IMR-90 (cell line): ENCODE results near the gene PLB1. TPM values are rescaled to one million over a fixed set of nuclear protein-coding genes. Genes with fewer than 3 reads are reported as not detected.

ENCODE experiments used
- ATAC-seq: fragments of 200-7000 bp; cut with Tn5 transposase; 2 replicates; pipeline ENCODE4 v1.9.1; 2020; ENCODE audit warnings: low read depth, mild to moderate bottlenecking, moderate library complexity
- BruUV-seq: library from RNA; stranded (reverse); fragments of 400-500 nt; replicated peaks from 2 replicates; lab custom pipeline; 2021; lab: Mats Ljungman, UMichigan
- CTCF ChIA-PET: fragments of 300-600 bp; formaldehyde crosslinking; extraction: SDS; loops from one replicate; lab custom pipeline; 2021; ENCODE audit warnings: antibody characterized with exemption; lab: Yijun Ruan, JAX
- POLR2A ChIA-PET: fragments of 300-600 bp; sonication (Branson Sonifier 250); formaldehyde crosslinking; loops from one replicate; lab custom pipeline; 2022; ENCODE audit warnings: antibody characterized with exemption; ENCODE audit not compliant: unreplicated experiment; lab: Charles Lee
- DNase-seq: peaks from one replicate; pipeline ENCODE4 v3.0.0; 2013
- H2AFZ ChIP-seq: replicated peaks from 2 replicates; pipeline ENCODE3; 2013; ENCODE audit warnings: low read length, mild to moderate bottlenecking; ENCODE audit not compliant: poor library complexity
- H2AK5ac ChIP-seq: 2 replicates; pipeline ENCODE4 v1.6.1; 2013; ENCODE audit warnings: low read depth, low read length, inconsistent platforms
- H2AK9ac ChIP-seq: replicated peaks from 2 replicates; pipeline ENCODE3; 2013; ENCODE audit warnings: mild to moderate bottlenecking, low read depth, low read length, moderate library complexity; ENCODE audit not compliant: poor library complexity
- H2BK120ac ChIP-seq: 2 replicates; pipeline ENCODE4 v1.6.1; 2013; ENCODE audit warnings: low read depth, low read length, inconsistent platforms
- H2BK15ac ChIP-seq: 3 replicates; pipeline ENCODE4 v1.6.1; 2013; ENCODE audit warnings: low read depth, low read length, inconsistent platforms
- H2BK20ac ChIP-seq: 2 replicates; pipeline ENCODE4 v1.6.1; 2013; ENCODE audit warnings: low read depth, mild to moderate bottlenecking, inconsistent platforms, low read length, moderate library complexity
- H2BK5ac ChIP-seq: 2 replicates; pipeline ENCODE4 v1.6.1; 2013; ENCODE audit warnings: mild to moderate bottlenecking, low read depth, low read length, inconsistent platforms; ENCODE audit not compliant: poor library complexity, severe bottlenecking
- H3K14ac ChIP-seq: replicated peaks from 2 replicates; pipeline ENCODE4 v1.6.1; 2013; ENCODE audit warnings: low read depth, low read length, inconsistent platforms
- H3K18ac ChIP-seq: 2 replicates; pipeline ENCODE4 v1.6.1; 2013; ENCODE audit warnings: low read depth, low read length, control low read depth
- H3K23ac ChIP-seq: 2 replicates; pipeline ENCODE4 v1.6.1; 2013; ENCODE audit warnings: low read depth, low read length, inconsistent platforms
- H3K27ac ChIP-seq: 2 replicates; pipeline ENCODE4 v1.5.1; 2013; ENCODE audit warnings: mild to moderate bottlenecking, control low read depth, low read length; ENCODE audit not compliant: insufficient read depth
- H3K27me3 ChIP-seq: 2 replicates; pipeline ENCODE4 v1.6.1; 2013; ENCODE audit warnings: low read length; ENCODE audit not compliant: control insufficient read depth, insufficient read depth
- H3K36me3 ChIP-seq: 2 replicates; pipeline ENCODE4 v1.6.1; 2013; ENCODE audit warnings: low read length, mixed read lengths; ENCODE audit not compliant: control insufficient read depth, insufficient read depth
- H3K4ac ChIP-seq: 2 replicates; pipeline ENCODE4 v1.6.1; 2013; ENCODE audit warnings: low read depth, low read length, inconsistent platforms
- H3K4me1 ChIP-seq: 2 replicates; pipeline ENCODE4 v1.6.1; 2013; ENCODE audit warnings: low read length, mixed read lengths; ENCODE audit not compliant: control insufficient read depth, insufficient read depth
- H3K4me2 ChIP-seq: 2 replicates; pipeline ENCODE4 v1.6.1; 2013; ENCODE audit warnings: low read depth, mild to moderate bottlenecking, control low read depth, low read length, moderate library complexity
- H3K4me3 ChIP-seq: 2 replicates; pipeline ENCODE4 v1.5.1; 2013; ENCODE audit warnings: low read depth, mild to moderate bottlenecking, control low read depth, low read length, moderate library complexity; ENCODE audit not compliant: insufficient read depth
- H3K56ac ChIP-seq: 2 replicates; pipeline ENCODE4 v1.6.1; 2013; ENCODE audit warnings: low read length, inconsistent platforms; ENCODE audit not compliant: insufficient read depth; ENCODE audit errors: extremely low read depth
- H3K79me1 ChIP-seq, 2 experiments: 2 replicates each; pipeline ENCODE4 v1.6.1; 2013; ENCODE audit warnings: low read length in 2 of 2, inconsistent platforms in 1 of 2, low read depth in 1 of 2
- H3K9ac ChIP-seq: 2 replicates; pipeline ENCODE4 v1.6.1; 2013; ENCODE audit warnings: low read depth, low read length, control low read depth
- H3K9me1 ChIP-seq: 2 replicates; pipeline ENCODE4 v1.6.1; 2013; ENCODE audit warnings: low read length, inconsistent platforms; ENCODE audit not compliant: insufficient read depth
- H3K9me3 ChIP-seq: 2 replicates; pipeline ENCODE4 v1.6.1; 2013; ENCODE audit warnings: low read length; ENCODE audit not compliant: control insufficient read depth, insufficient read depth
- H4K20me1 ChIP-seq: 2 replicates; pipeline ENCODE4 v1.6.1; 2013; ENCODE audit warnings: low read length, inconsistent platforms; ENCODE audit not compliant: insufficient read depth
- H4K5ac ChIP-seq: 2 replicates; pipeline ENCODE4 v1.6.1; 2013; ENCODE audit warnings: mild to moderate bottlenecking, low read depth, low read length, control low read depth
- H4K8ac ChIP-seq, 2 experiments: 2 replicates each; pipeline ENCODE4 v1.6.1; 2013; ENCODE audit warnings: low read depth in 2 of 2, low read length in 2 of 2, control low read depth in 1 of 2, inconsistent platforms in 1 of 2
- H4K91ac ChIP-seq: 2 replicates; pipeline ENCODE4 v1.6.1; 2013; ENCODE audit warnings: low read depth, low read length, inconsistent platforms; ENCODE audit not compliant: insufficient read depth
- BHLHE40 ChIP-seq: fragments of 150-350 bp; IDR thresholded peaks from 2 replicates; pipeline ENCODE4 v1.6.1; 2016; ENCODE audit warnings: mild to moderate bottlenecking, low read depth, low read length
- CEBPB ChIP-seq: IDR thresholded peaks from 2 replicates; pipeline ENCODE4 v1.6.1; 2012; ENCODE audit warnings: low read depth, low read length, improper control_type of control experiment
- CHD1 ChIP-seq: IDR thresholded peaks from 2 replicates; pipeline ENCODE4 v1.6.1; 2012; ENCODE audit warnings: low read depth, low read length, improper control_type of control experiment
- FOS ChIP-seq: fragments of 150-350 bp; IDR thresholded peaks from 2 replicates; pipeline ENCODE4 v1.6.1; 2016; ENCODE audit warnings: low read depth, low read length
- MAFK ChIP-seq: IDR thresholded peaks from 2 replicates; pipeline ENCODE4 v1.6.1; 2012; ENCODE audit warnings: low read depth, low read length, improper control_type of control experiment
- MAZ ChIP-seq: IDR thresholded peaks from 2 replicates; pipeline ENCODE4 v1.6.1; 2012; ENCODE audit warnings: low read depth, mild to moderate bottlenecking, low read length, improper control_type of control experiment, moderate library complexity, borderline replicate concordance
- MXI1 ChIP-seq: IDR thresholded peaks from 2 replicates; pipeline ENCODE4 v1.6.1; 2012; ENCODE audit warnings: low read depth, mild to moderate bottlenecking, low read length, moderate library complexity, borderline replicate concordance
- NFE2L2 ChIP-seq: fragments of 150-350 bp; IDR thresholded peaks from 2 replicates; pipeline ENCODE4 v1.6.1; 2016; ENCODE audit warnings: low read depth, mild to moderate bottlenecking, low read length
- POLR2A ChIP-seq: IDR thresholded peaks from 2 replicates; pipeline ENCODE4 v1.6.1; 2012; ENCODE audit warnings: mild to moderate bottlenecking, low read depth, low read length
- RCOR1 ChIP-seq: IDR thresholded peaks from 2 replicates; pipeline ENCODE4 v1.6.1; 2012; ENCODE audit warnings: mild to moderate bottlenecking, low read length, improper control_type of control experiment; ENCODE audit not compliant: insufficient replicate concordance
- RFX5 ChIP-seq: IDR thresholded peaks from 2 replicates; pipeline ENCODE4 v1.8.0; 2012; ENCODE audit warnings: low read depth, mild to moderate bottlenecking, low read length, moderate library complexity
- WGBS, 2 experiments: methylation state at CpG; one replicate each; pipeline versions ENCODE4 v1.1.5 to v1.1.7; 2013; ENCODE audit warnings: missing lambda C conversion rate in 2 of 2; ENCODE audit not compliant: insufficient read length in 1 of 2; ENCODE audit errors: extremely low coverage in 2 of 2; 5-methylcytosine and 5-hydroxymethylcytosine counted together
- dilution Hi-C: fragments of 300-500 bp; cut with HindIII; formaldehyde crosslinking; loops from one replicate; pipeline ENCODE4 v1.14.3; 2018; ENCODE audit warnings: low sequenced_read_pairs; ENCODE audit not compliant: unreplicated experiment
- in situ Hi-C: fragments of 300-500 bp; cut with MboI; formaldehyde crosslinking; loops from 3 replicates; pipeline ENCODE4 v1.14.3; 2019; ENCODE audit warnings: low sequenced_read_pairs, inconsistent platforms, mixed read lengths
- intact Hi-C: fragments of 100-400 bp; cut with micrococcal nuclease; formaldehyde crosslinking; loops from 2 replicates; pipeline ENCODE4 v1.10.0; 2022
- polyA plus RNA-seq, 3 experiments: library from polyadenylated mRNA; depleted of rRNA; stranded (reverse); fragments of >200 nt; gene quantifications; 2 replicates each; pipeline ENCODE4 v1.2.3, GENCODE V29; 2012; ENCODE audit warnings: low replicate concordance in 1 of 3
- total RNA-seq: library from RNA; depleted of rRNA; stranded (reverse); fragments of >200 nt; gene quantifications from 2 replicates; pipeline ENCODE4 v1.2.3, GENCODE V29; 2012
- TF ChIP-seq, protein P1 (sequence below): fragments of 150-350 bp; IDR thresholded peaks from 2 replicates; pipeline ENCODE4 v1.6.1; 2016; ENCODE audit warnings: low read depth, mild to moderate bottlenecking, low read length, moderate library complexity, borderline replicate concordance
- TF ChIP-seq, protein P2 (sequence below): conservative IDR thresholded peaks from 2 replicates; pipeline ENCODE4 v1.5.1; 2012; ENCODE audit warnings: mild to moderate bottlenecking, low read depth, low read length, improper control_type of control experiment

The PLB1 gene
- total and polyA plus RNA-seq, 2 of the 4 experiments (the other 2 are of a cell fraction), result 0.74 to 0.90 TPM

DNA sequence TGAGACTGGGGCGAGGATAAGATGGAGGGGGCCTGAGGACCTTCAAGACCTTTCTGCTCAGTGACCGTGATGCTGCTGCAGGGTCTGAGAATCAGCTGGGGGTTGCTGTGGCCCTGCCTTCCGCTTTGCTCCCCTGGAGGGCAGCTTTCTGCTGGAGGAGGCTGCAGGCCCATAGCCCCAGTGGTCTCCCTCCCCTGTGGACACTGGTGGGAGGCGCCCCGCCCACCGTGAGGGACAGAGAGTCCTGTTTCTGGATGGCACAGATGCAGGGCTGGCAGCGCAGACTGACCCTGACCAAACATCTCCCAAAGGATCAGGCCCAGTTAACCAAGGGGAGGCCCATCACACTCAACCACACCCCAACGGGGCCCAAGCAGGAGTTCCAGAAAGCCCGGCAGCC lies 42.8 kb downstream of the PLB1 start:
- intact Hi-C loops, result no loop called here
- no peak overlapping the region for H3K4ac ChIP-seq
- no peaks in the 10 kb centered on the region for H3K79me1 ChIP-seq
- no peak overlapping the region for H4K91ac ChIP-seq
- H3K23ac ChIP-seq, result no peak overlapping the region
- ChIA-PET POLR2A (no interaction called here), CTCF (no interaction called here)
- BruUV-seq, result no TSS peak
- no peak overlapping the region for H3K4me3 ChIP-seq
- no peak for ATAC-seq
- no peaks in the 10 kb centered on the region for H3K9me1 ChIP-seq
- no peaks in the 10 kb centered on the region for H3K9me3 ChIP-seq
- TF ChIP-seq BHLHE40 (no peak), MAFK (no peak), RFX5 (no peak), NFE2L2 (no peak), FOS (no peak), CEBPB (no peak), RCOR1 (no peak), MXI1 (no peak), MAZ (no peak), POLR2A (no peak), CHD1 (no peak)
- TF ChIP-seq, protein P1, sequence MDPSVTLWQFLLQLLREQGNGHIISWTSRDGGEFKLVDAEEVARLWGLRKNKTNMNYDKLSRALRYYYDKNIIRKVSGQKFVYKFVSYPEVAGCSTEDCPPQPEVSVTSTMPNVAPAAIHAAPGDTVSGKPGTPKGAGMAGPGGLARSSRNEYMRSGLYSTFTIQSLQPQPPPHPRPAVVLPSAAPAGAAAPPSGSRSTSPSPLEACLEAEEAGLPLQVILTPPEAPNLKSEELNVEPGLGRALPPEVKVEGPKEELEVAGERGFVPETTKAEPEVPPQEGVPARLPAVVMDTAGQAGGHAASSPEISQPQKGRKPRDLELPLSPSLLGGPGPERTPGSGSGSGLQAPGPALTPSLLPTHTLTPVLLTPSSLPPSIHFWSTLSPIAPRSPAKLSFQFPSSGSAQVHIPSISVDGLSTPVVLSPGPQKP, result no peak
- TF ChIP-seq, protein P2, sequence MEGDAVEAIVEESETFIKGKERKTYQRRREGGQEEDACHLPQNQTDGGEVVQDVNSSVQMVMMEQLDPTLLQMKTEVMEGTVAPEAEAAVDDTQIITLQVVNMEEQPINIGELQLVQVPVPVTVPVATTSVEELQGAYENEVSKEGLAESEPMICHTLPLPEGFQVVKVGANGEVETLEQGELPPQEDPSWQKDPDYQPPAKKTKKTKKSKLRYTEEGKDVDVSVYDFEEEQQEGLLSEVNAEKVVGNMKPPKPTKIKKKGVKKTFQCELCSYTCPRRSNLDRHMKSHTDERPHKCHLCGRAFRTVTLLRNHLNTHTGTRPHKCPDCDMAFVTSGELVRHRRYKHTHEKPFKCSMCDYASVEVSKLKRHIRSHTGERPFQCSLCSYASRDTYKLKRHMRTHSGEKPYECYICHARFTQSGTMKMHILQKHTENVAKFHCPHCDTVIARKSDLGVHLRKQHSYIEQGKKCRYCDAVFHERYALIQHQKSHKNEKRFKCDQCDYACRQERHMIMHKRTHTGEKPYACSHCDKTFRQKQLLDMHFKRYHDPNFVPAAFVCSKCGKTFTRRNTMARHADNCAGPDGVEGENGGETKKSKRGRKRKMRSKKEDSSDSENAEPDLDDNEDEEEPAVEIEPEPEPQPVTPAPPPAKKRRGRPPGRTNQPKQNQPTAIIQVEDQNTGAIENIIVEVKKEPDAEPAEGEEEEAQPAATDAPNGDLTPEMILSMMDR, result no peak
- H3K4me2 ChIP-seq, result no peak overlapping the region
- H2AFZ ChIP-seq, result no peak overlapping the region
- H2AK9ac ChIP-seq, result no peak overlapping the region
- no peak overlapping the region for H3K27ac ChIP-seq
- no peak overlapping the region for H2BK120ac ChIP-seq
- no peaks in the 10 kb centered on the region for H3K36me3 ChIP-seq
- WGBS, 2 experiments, result 100% methylated on average over 1 of the region's 9 CpGs; no CpG with 5 or more reads in 1 of the 2 experiments
- H3K9ac ChIP-seq, result no peak overlapping the region
- dilution Hi-C loops, result no loop called here
- H4K5ac ChIP-seq, result no peak overlapping the region
- H2BK20ac ChIP-seq, result no peak overlapping the region
- H3K27me3 ChIP-seq, result peaks cover 52% of the 10 kb centered on the region
- H3K18ac ChIP-seq, result no peak overlapping the region
- DNase-seq, result no peak
- no peak overlapping the region for H3K14ac ChIP-seq
- no peak overlapping the region for H2AK5ac ChIP-seq
- in situ Hi-C loops, result no loop called here
- no peaks in the 10 kb centered on the region for H4K20me1 ChIP-seq
- no peak overlapping the region for H3K56ac ChIP-seq
- H3K4me1 ChIP-seq, result no peaks in the 10 kb centered on the region
- no peak overlapping the region for H2BK5ac ChIP-seq
- no peak overlapping the region for H2BK15ac ChIP-seq
- no peak overlapping the region for H4K8ac ChIP-seq
